HL-60 (cell line): ENCODE data around the gene TMC1.

Source experiments
- DNase-seq, 2 experiments: peaks; one replicate each; pipeline ENCODE4 v3.0.0-alpha.2; 2010 to 2020; ENCODE audit warnings: low read depth in 1 of 2, low spot score in 1 of 2
- H3K27ac ChIP-seq: fragments of 250-450 bp; sonication (Bioruptor Pico); replicated peaks from 2 replicates; pipeline ENCODE4 v1.5.1; 2020; ENCODE audit warnings: mild to moderate bottlenecking, moderate library complexity
- H3K27me3 ChIP-seq: fragments of 250-450 bp; sonication (Bioruptor Pico); 2 replicates; pipeline ENCODE4 v1.5.1; 2021; ENCODE audit warnings: mild to moderate bottlenecking, moderate library complexity; ENCODE audit not compliant: insufficient read depth, poor library complexity, severe bottlenecking
- H3K4me3 ChIP-seq: replicated peaks from 2 replicates; pipeline ENCODE4 v1.5.1; 2011; ENCODE audit warnings: mild to moderate bottlenecking, control low read depth, low read length; ENCODE audit not compliant: insufficient read depth
- GABPA ChIP-seq: IDR thresholded peaks from 2 replicates; pipeline ENCODE4 v1.6.1; 2012; ENCODE audit warnings: low read depth
- POLR2AphosphoS5 ChIP-seq: IDR thresholded peaks from 2 replicates; pipeline ENCODE4 v1.6.1; 2012; ENCODE audit warnings: low read depth
- SPI1 ChIP-seq: IDR thresholded peaks from 2 replicates; pipeline ENCODE4 v1.6.1; 2012; ENCODE audit warnings: low read depth, mild to moderate bottlenecking, borderline replicate concordance
- TF ChIP-seq, protein P1 (sequence below): IDR thresholded peaks from one replicate; pipeline ENCODE4 v1.5.1; 2011; ENCODE audit warnings: low read length, control low read depth, inconsistent platforms; ENCODE audit not compliant: insufficient read depth
- TF ChIP-seq, protein P2 (sequence below): IDR thresholded peaks from 2 replicates; pipeline ENCODE4 v1.6.1; 2012; ENCODE audit warnings: low read depth; ENCODE audit not compliant: insufficient replicate concordance

TMC1 gene

DNA sequence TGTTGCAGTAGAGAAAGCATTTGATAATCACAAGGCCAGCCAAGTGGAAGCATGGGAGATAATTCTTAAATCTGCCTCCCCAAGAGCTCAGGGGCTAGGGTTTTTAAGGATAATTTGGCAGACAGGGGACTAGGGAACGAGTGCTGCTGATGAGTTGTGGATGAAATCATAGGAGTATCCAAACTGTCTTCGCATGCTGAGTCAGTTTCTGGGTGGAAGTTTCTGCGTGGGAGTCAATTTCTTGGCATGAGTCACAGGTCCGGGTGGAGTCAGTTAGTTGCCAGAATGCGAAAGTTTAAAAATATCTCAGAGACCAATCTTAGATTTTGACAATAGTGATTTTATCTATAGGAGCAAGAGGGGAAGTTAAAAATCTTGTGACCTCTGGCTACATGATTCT lies 112.6 kb downstream of the TMC1 start:
- DNase-seq, result peak in 1 of 2 experiments; percentile 21
- Histone ChIP-seq H3K4me3 (no peak overlapping the region), H3K27ac (no peak overlapping the region), H3K27me3 (no peaks in the 10 kb centered on the region)
- TF ChIP-seq GABPA, result no peak
- TF ChIP-seq, protein P1, sequence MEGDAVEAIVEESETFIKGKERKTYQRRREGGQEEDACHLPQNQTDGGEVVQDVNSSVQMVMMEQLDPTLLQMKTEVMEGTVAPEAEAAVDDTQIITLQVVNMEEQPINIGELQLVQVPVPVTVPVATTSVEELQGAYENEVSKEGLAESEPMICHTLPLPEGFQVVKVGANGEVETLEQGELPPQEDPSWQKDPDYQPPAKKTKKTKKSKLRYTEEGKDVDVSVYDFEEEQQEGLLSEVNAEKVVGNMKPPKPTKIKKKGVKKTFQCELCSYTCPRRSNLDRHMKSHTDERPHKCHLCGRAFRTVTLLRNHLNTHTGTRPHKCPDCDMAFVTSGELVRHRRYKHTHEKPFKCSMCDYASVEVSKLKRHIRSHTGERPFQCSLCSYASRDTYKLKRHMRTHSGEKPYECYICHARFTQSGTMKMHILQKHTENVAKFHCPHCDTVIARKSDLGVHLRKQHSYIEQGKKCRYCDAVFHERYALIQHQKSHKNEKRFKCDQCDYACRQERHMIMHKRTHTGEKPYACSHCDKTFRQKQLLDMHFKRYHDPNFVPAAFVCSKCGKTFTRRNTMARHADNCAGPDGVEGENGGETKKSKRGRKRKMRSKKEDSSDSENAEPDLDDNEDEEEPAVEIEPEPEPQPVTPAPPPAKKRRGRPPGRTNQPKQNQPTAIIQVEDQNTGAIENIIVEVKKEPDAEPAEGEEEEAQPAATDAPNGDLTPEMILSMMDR, result no peak
- TF ChIP-seq, protein P2, sequence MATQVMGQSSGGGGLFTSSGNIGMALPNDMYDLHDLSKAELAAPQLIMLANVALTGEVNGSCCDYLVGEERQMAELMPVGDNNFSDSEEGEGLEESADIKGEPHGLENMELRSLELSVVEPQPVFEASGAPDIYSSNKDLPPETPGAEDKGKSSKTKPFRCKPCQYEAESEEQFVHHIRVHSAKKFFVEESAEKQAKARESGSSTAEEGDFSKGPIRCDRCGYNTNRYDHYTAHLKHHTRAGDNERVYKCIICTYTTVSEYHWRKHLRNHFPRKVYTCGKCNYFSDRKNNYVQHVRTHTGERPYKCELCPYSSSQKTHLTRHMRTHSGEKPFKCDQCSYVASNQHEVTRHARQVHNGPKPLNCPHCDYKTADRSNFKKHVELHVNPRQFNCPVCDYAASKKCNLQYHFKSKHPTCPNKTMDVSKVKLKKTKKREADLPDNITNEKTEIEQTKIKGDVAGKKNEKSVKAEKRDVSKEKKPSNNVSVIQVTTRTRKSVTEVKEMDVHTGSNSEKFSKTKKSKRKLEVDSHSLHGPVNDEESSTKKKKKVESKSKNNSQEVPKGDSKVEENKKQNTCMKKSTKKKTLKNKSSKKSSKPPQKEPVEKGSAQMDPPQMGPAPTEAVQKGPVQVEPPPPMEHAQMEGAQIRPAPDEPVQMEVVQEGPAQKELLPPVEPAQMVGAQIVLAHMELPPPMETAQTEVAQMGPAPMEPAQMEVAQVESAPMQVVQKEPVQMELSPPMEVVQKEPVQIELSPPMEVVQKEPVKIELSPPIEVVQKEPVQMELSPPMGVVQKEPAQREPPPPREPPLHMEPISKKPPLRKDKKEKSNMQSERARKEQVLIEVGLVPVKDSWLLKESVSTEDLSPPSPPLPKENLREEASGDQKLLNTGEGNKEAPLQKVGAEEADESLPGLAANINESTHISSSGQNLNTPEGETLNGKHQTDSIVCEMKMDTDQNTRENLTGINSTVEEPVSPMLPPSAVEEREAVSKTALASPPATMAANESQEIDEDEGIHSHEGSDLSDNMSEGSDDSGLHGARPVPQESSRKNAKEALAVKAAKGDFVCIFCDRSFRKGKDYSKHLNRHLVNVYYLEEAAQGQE, result no peak
- TF ChIP-seq SPI1, result no peak
- no peak for TF ChIP-seq POLR2AphosphoS5

DNA sequence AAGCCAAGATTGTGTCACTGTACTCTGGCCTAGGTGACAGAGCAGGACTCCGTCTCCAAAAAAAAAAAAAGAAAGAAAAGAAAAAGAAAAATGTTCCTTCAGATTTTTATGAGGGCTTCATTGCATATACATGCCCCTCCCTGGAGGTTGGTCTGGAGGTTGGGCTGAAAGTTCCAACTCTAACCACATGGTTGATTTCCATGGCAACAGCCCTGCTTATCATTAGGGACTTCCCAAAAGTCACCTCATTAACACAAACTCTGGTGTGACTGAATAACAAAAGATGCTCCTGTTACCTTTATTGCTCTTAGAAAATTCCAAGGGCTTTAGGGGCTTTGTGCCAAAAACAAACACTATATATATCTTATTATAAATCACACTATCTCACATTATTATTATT lies 113.8 kb downstream of the TMC1 start:
- Histone ChIP-seq H3K4me3 (no peak overlapping the region), H3K27ac (no peak overlapping the region), H3K27me3 (no peaks in the 10 kb centered on the region)
- no peak for TF ChIP-seq POLR2AphosphoS5
- TF ChIP-seq SPI1, result no peak
- no peak for TF ChIP-seq GABPA
- TF ChIP-seq, protein P2, result no peak
- TF ChIP-seq, protein P1, result no peak
- DNase-seq, result no peak

DNA sequence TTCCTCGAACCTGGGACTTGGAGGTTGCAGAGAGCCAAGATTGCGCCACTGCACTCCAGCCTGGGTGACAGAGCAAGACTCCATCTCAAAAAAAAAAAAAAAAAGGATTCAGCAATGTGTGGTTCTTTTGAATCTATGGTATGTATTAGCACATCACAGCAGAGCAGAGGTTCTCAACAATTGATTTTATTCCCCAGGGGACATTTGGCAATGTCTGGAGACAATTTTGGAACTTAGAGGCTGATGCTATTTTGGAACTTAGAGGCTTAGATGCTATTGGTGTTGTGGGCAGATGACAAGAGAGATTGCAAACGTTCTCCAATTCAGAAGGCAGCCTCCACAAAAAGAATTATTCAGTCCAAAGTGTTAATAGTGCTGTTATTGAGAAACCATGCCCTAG lies 115.2 kb downstream of the TMC1 start:
- Histone ChIP-seq H3K27me3 (no peaks in the 10 kb centered on the region), H3K4me3 (no peak overlapping the region), H3K27ac (no peak overlapping the region)
- TF ChIP-seq SPI1 (no peak), POLR2AphosphoS5 (no peak), GABPA (no peak)
- TF ChIP-seq, protein P2, result no peak
- TF ChIP-seq, protein P1, result no peak
- DNase-seq, result no peak
